Middle frontal gyrus (tissue), 1 donor: ENCODE results near the gene ZNF117.
"Not testable (repeated sequence)": the region's sequence is repeated elsewhere in the genome, so short reads cannot be mapped to it uniquely, and the experiment has no call there.

Experiments used
- DNase-seq: peaks from one replicate; pipeline ENCODE4 v3.0.0-alpha.2; 2015; ENCODE audit warnings: low spot score; ENCODE audit errors: extremely low spot score

ZNF117 gene

DNA sequence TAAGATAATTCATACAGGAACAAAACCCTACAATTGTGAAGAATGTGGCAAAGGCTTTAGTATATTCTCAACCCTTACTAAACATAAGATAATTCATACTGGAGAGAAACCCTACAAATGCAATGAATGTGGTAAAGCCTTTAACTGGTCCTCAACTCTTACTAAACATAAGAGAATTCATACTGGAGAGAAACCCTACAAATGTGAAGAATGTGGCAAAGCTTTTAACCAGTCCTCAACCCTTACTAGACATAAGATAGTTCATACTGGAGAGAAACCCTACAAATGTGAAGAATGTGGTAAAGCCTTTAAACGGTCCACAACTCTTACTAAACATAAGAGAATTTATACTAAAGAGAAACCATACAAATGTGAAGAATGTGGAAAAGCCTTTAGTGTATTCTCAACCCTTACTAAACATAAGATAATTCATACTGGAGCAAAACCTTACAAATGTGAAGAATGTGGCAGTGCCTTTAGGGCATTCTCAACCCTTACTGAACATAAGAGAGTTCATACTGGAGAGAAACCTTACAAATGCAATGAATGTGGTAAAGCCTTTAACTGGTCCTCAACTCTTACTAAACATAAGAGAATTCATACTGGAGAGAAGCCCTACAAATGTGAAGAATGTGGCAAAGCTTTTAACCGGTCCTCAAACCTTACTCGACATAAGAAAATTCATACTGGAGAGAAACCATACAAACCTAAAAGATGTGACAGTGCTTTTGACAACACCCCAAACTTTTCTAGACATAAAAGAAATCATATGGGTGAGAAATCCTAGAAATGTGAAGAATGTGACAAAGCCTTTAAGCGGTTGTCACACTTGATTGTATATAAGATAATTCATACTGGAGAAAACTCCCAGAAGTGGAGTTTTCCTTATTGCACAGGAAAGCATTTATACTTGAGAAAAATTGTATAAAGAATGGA lies 62.3 kb downstream of the ZNF117 start:
- not testable (repeated sequence) for DNase-seq
